Uterus (tissue), 2 donors: ENCODE data around the gene SESN3.

Experiments
- CTCF ChIP-seq, 4 experiments: fragments of 200-600 bp in 2 of 4; fragments of 450-650 bp in 2 of 4; sonication (generic) in 2 of 4; IDR thresholded peaks; one replicate each; pipeline ENCODE4 v1.5.1; 2016 to 2019; ENCODE audit warnings: antibody characterized with exemption in 4 of 4, mild to moderate bottlenecking in 2 of 4, moderate library complexity in 1 of 4
- POLR2A ChIP-seq, 2 donors: fragments of 450-650 bp; IDR thresholded peaks; one replicate each; pipeline ENCODE4 v1.6.1; 2016; ENCODE audit warnings: antibody characterized with exemption in 2 of 2, mild to moderate bottlenecking in 1 of 2, moderate library complexity in 1 of 2

DNA sequence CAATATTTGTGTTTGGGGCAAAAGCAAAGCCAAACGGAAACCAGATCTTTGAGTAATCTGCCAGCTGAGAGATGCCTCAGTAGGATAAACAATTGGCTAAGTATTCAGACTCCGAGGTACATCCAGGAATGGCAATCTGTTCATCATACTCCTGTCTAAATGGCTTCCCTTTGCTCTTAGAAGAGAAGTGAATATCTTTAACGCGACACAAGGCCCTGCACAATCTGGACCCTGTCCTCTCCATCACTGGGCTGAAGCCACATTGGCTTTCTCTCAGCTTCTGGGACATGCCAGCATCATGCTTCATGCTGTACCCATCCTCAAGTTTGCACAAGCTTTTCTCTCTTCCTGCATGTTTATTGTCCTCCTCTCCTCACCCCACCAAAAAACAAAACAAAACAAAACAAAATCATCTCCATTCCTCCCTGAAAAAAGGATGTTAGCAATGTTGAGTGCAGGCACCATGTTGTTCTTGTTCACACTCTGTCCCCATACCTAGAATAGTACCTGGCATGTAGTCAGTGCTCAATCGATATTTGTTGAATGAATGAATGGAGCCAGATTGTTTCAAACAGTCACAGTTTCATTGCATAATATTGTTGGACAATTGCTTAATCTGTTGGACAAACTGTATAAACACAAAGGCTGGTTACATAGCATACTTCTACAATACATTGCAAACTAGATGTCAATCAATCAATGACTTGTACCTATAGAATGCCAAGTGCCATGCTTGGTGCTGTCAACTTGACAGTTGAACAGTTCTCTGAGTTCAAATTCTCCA is 38.2 kb upstream of the SESN3 start:
- TF ChIP-seq CTCF (IDR thresholded peaks at IDR 0.05) = no peak
- TF ChIP-seq POLR2A (IDR thresholded peaks at IDR 0.05) = no peak
